ENCODE results near the gene EXOC1L. TPM values are rescaled to one million over a fixed set of nuclear protein-coding genes. Genes with fewer than 3 reads are reported as not detected.

Gene EXOC1L
- total RNA-seq, 1 donor from 2014 or later = not detected

DNA sequence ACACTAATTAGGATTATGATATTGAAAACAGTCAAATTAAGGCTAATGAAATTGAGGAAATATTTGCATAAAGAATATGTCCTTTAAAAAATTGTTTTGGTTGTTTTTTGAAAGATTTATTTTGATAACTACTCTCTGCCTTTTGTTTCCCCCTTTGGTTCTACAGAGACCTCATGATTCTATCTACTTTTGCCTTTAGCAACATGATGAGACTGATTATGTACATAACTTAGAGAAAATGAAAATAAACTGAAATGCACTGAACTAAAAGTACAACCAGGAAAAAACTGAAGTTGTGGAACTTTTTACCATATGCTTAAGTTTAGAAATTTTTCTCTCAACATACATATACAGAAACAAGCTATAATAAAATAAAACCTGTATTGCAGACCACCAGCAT lies 55.2 kb downstream of the EXOC1L start:
- Mint-ChIP-seq H3K9me3 (ENCODE audit: unreplicated experiment) (no peaks in the 10 kb centered on the region), H3K27ac (ENCODE audit: unreplicated experiment) (no peak overlapping the region), H3K4me1 (ENCODE audit: unreplicated experiment) (no peaks in the 10 kb centered on the region), H3K4me3 (ENCODE audit: unreplicated experiment) (no peak overlapping the region), H3K27me3 (ENCODE audit: unreplicated experiment) (no peaks in the 10 kb centered on the region), H3K36me3 (ENCODE audit: unreplicated experiment) (peaks cover 48% of the 10 kb centered on the region)
- DNase-seq (ENCODE audit: extremely low spot score, unreplicated experiment) = no peak
- no peak for TF ChIP-seq CTCF (IDR thresholded peaks at IDR 0.05)

GRCh38 chr4:55876387-55876786 lies 56.8 kb downstream of the EXOC1L start:
- Mint-ChIP-seq H3K36me3 (ENCODE audit: unreplicated experiment) (peaks cover 46% of the 10 kb centered on the region), H3K4me3 (ENCODE audit: unreplicated experiment) (no peak overlapping the region), H3K27me3 (ENCODE audit: unreplicated experiment) (no peaks in the 10 kb centered on the region), H3K9me3 (ENCODE audit: unreplicated experiment) (no peaks in the 10 kb centered on the region), H3K27ac (ENCODE audit: unreplicated experiment) (no peak overlapping the region), H3K4me1 (ENCODE audit: unreplicated experiment) (no peaks in the 10 kb centered on the region)
- TF ChIP-seq CTCF (IDR thresholded peaks at IDR 0.05) = no peak
- DNase-seq (ENCODE audit: extremely low spot score, unreplicated experiment) = no peak

DNA sequence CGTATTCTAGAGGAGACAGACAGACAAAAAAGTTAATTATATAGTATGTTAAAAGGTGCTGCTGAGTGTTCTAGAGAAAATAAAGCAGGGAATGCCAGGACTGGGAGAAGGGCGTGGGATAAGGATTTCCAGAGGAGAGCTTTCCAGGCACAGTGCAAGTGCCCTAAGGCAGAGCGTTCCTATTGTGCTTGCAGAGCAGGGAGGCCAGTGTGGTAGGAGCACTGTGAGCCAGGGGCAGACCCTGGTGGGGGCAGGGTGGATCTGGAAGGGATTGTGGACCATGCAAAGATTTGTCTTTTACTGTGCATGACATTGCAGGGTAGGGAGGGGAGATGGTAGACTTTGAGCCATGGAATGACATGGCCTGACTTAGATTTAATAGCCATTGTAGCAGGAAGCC lies 59.6 kb downstream of the EXOC1L start:
- H3K4me3 Mint-ChIP-seq (ENCODE audit: unreplicated experiment) = no peak overlapping the region

DNA sequence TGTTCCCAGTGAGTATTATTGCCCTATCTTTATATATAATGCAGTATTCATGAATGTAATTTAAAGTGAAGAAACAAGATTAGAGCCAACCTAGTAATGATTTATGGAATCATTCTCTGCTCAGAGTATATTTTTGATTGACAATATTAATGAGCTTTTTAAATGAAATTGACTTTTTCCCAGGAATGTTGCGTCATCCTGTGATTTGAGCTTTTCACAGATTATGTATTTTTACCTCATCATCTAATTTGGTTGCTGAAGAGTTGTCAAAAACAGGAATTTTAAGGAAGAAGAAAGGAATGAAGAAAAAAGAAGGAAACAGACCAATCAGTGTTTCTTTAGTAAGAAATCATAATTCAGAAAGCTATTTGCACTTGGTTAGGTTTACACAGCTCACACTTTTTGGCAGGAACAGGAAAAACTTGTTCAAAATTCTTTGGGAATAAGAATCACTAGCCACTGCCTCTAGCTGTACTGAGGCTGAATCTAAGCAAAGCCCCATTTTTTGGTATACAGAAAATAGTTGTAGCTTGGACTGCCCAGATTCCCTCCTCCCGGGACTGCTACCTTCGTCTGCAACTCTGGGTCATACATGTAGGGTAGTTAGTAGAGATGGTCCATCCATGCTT lies 61.2 kb downstream of the EXOC1L start:
- Mint-ChIP-seq H3K36me3 (ENCODE audit: unreplicated experiment) (peaks cover 43% of the 10 kb centered on the region), H3K4me3 (ENCODE audit: unreplicated experiment) (no peak overlapping the region), H3K27me3 (ENCODE audit: unreplicated experiment) (no peaks in the 10 kb centered on the region), H3K9me3 (ENCODE audit: unreplicated experiment) (no peaks in the 10 kb centered on the region), H3K27ac (ENCODE audit: unreplicated experiment) (no peak overlapping the region), H3K4me1 (ENCODE audit: unreplicated experiment) (no peaks in the 10 kb centered on the region)
- no peak for DNase-seq (ENCODE audit: extremely low spot score, unreplicated experiment)
- no peak for TF ChIP-seq CTCF (IDR thresholded peaks at IDR 0.05)

More for the DNA sequence above, 59.6 kb downstream of the EXOC1L start:
- no peak for DNase-seq (ENCODE audit: extremely low spot score, unreplicated experiment)
- no peaks in the 10 kb centered on the region for H3K4me1 Mint-ChIP-seq (ENCODE audit: unreplicated experiment)
- no peak for TF ChIP-seq CTCF (IDR thresholded peaks at IDR 0.05)
- no peak overlapping the region for H3K27ac Mint-ChIP-seq (ENCODE audit: unreplicated experiment)
- H3K9me3 Mint-ChIP-seq (ENCODE audit: unreplicated experiment) = no peaks in the 10 kb centered on the region
- peaks cover 42% of the 10 kb centered on the region for H3K36me3 Mint-ChIP-seq (ENCODE audit: unreplicated experiment)
- no peaks in the 10 kb centered on the region for H3K27me3 Mint-ChIP-seq (ENCODE audit: unreplicated experiment)

DNA sequence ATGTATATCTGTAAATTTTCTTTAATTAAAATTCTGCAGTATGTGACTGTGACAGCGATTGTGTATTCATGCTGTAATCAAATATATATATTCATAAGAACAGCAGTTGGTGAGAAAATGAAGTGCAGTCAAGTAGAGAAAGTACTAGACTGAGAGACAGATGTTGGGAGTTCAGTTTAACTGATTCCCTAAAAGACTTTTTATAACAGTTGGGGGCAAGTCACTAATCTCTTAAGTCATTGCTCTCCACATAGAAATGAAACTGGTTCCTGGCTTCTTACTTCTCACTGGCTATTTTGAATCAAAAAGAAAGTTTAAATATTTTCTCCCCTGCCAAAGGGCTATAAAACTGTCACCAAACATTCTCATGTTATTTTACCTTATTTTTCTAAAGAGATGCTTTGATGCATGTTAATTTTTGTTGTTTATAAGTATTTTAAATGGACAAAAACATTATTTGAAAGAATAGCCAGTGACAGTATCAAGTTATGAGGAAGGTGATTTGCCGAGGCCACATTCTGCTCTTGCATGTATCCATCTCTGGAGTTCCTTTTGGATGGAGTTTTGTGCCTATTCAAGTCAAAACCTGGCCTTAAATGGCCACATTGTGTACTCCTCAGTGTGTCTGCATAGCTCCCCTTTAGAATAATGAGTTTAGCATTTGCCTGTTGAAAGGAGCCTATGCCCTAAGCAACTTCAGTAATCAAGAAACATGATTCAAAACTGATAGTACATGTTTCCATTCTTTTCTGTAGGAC lies 64.7 kb downstream of the EXOC1L start:
- peaks cover 35% of the 10 kb centered on the region for H3K36me3 Mint-ChIP-seq (ENCODE audit: unreplicated experiment)
- DNase-seq (ENCODE audit: extremely low spot score, unreplicated experiment) = no peak
- H3K27ac Mint-ChIP-seq (ENCODE audit: unreplicated experiment) = no peak overlapping the region
- H3K9me3 Mint-ChIP-seq (ENCODE audit: unreplicated experiment) = no peaks in the 10 kb centered on the region
- H3K27me3 Mint-ChIP-seq (ENCODE audit: unreplicated experiment) = no peaks in the 10 kb centered on the region
- TF ChIP-seq CTCF (IDR thresholded peaks at IDR 0.05) = no peak
- no peak overlapping the region for H3K4me3 Mint-ChIP-seq (ENCODE audit: unreplicated experiment)
- H3K4me1 Mint-ChIP-seq (ENCODE audit: unreplicated experiment) = no peaks in the 10 kb centered on the region

All from osteocyte (in vitro differentiated cells).